Skeletal muscle tissue (tissue), 4 donors: ENCODE results near the gene NOTO. TPM values are rescaled to one million over a fixed set of nuclear protein-coding genes. Genes with fewer than 3 reads are reported as not detected.

ENCODE experiments used
- H3K27ac ChIP-seq: one replicate; pipeline ENCODE4 v1.7.0; 2013; ENCODE audit warnings: mild to moderate bottlenecking, low read depth, low read length, inconsistent platforms
- H3K27me3 ChIP-seq, 3 donors: one replicate each; pipeline ENCODE4 v1.7.0; 2013; ENCODE audit warnings: low read length in 3 of 3; ENCODE audit not compliant: control insufficient read depth in 3 of 3, insufficient read depth in 3 of 3
- H3K36me3 ChIP-seq, 3 donors: one replicate each; pipeline ENCODE4 v1.7.0; 2013; ENCODE audit warnings: low read length in 3 of 3; ENCODE audit not compliant: control insufficient read depth in 3 of 3, insufficient read depth in 3 of 3
- H3K4me1 ChIP-seq, 3 donors: one replicate each; pipeline ENCODE4 v1.7.0; 2013; ENCODE audit warnings: low read length in 3 of 3, mild to moderate bottlenecking in 3 of 3; ENCODE audit not compliant: control insufficient read depth in 3 of 3, insufficient read depth in 3 of 3
- H3K4me3 ChIP-seq, 3 donors: one replicate each; pipeline ENCODE4 v1.7.0; 2013; ENCODE audit warnings: low read length in 3 of 3
- H3K9ac ChIP-seq, 3 donors: one replicate each; pipeline ENCODE4 v1.7.0; 2013; ENCODE audit warnings: low read length in 3 of 3, mild to moderate bottlenecking in 3 of 3, moderate library complexity in 2 of 3, low read depth in 1 of 3
- H3K9me3 ChIP-seq, 3 donors: one replicate each; pipeline ENCODE4 v1.7.0; 2013; ENCODE audit warnings: low read length in 3 of 3; ENCODE audit not compliant: control insufficient read depth in 3 of 3
- total RNA-seq: library from RNA; depleted of rRNA; stranded (reverse); fragments of >200 nt; gene quantifications from one replicate; pipeline ENCODE4 v1.2.3, GENCODE V29; 2014
- donor health status: Osteomylitis.

NOTO gene
- total RNA-seq, 1 donor from 2014 or later, result not detected

DNA sequence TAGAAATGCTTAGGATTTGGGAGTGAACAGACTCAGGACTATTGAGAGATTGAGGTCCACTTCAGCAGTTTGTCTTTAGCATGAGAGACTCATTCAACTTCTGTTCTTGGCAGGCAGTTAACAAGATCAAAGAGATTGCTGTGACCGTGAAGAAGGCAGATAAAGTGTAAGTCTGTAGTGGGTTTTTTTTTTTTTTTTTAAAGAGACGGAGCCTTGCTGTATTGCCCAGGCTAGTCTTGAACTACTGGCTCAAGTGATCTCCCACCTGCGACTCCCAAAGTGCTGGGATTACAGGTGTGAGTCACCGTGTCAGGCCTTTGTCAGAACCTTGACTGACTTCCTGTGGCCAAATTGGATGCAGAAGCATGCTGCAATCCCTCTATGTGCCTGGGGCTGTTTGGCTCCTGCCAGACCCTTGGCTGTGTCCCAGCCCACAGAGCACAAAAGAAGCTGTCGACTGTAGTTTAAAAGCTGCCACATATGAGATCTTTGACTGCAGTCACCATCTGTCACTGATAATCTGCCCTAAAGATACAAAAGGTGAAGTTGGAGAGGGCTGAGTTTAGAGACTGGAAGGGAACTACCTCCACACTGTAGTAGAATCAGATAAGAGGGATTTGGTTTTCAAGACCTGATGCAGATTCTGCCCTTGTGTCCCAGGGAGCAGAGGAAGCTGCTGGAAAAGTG, 41.7 kb downstream of the NOTO start:
- Histone ChIP-seq H3K9ac (no peak overlapping the region), H3K27me3 (no peaks in the 10 kb centered on the region), H3K27ac (no peak overlapping the region), H3K36me3 (peaks cover 56 to 81% (median 66%) of the 10 kb centered on the region in 3 donors), H3K9me3 (no peaks in the 10 kb centered on the region), H3K4me3 (no peak overlapping the region), H3K4me1 (peaks cover 3 to 8% (median 3%) of the 10 kb centered on the region in 3 donors)

DNA sequence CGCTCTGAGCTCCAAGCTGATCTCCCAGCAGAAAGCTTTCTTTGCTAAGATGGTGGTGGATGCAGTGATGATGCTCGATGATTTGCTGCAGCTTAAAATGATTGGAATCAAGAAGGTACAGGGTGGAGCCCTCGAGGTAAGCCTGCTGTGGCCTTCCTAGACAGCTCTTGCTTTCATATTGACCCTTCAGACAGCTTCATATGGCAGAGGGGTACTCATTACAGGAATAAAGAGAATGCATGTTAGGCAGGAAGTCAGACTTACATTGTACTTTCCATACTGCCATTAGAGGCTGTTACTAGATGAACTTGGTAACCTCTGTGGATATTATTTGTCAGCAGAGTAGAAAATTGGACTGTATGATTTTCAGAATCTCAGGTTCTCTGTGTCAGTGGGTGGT, 42.2 kb downstream of the NOTO start:
- no peak overlapping the region for H3K9ac ChIP-seq
- H3K27ac ChIP-seq, result no peak overlapping the region
- H3K36me3 ChIP-seq, result peaks cover 58 to 81% (median 71%) of the 10 kb centered on the region in 3 donors
- no peak overlapping the region for H3K4me3 ChIP-seq
- no peaks in the 10 kb centered on the region for H3K9me3 ChIP-seq
- H3K27me3 ChIP-seq, result no peaks in the 10 kb centered on the region
- H3K4me1 ChIP-seq, result peaks cover 0 to 4% (median 0%) of the 10 kb centered on the region in 3 donors

DNA sequence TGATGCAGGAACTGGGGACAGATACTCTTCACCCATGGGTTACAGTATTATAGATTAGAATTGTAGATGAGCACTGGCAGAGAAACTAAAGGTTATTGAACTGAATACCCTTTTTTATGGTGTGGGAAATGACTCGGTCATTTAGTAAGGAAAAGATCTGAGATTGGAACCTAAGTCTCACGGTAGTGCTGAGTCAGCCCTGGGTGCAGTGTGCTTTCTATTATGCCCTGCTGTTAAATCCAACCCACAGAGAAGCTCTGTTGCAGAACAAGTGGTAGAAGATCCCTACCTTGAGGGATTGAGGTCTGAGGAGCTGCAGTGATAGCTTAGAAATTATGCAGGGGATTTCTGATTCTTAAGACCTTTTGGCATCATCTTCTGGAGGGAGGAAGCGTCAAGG, 44.5 kb downstream of the NOTO start:
- Histone ChIP-seq H3K4me3 (no peak overlapping the region), H3K36me3 (peaks cover 75 to 91% (median 88%) of the 10 kb centered on the region in 3 donors), H3K9me3 (no peaks in the 10 kb centered on the region), H3K9ac (no peak overlapping the region), H3K27ac (no peak overlapping the region), H3K27me3 (no peaks in the 10 kb centered on the region), H3K4me1 (peaks cover 0 to 12% (median 2%) of the 10 kb centered on the region in 3 donors)

DNA sequence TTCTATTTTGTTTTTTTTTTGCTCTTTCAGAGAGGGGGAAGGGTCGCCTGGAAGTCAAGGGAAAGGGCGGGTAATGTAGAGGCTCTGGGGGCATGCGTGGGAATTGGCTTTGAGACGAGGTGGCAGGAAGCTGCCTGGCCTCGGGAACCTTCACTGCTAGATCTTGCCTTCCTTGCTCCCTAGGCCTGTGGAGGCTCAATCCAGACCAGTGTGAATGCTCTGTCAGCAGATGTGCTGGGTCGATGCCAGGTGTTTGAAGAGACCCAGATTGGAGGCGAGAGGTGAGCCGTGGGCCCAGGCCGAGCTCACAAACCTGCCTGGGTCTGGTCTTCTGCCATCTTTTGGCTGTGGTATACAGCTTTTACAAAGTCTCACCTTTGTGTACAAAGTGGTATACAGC, 47.3 kb downstream of the NOTO start:
- peaks cover 81 to 93% (median 92%) of the 10 kb centered on the region in 3 donors for H3K36me3 ChIP-seq

DNA sequence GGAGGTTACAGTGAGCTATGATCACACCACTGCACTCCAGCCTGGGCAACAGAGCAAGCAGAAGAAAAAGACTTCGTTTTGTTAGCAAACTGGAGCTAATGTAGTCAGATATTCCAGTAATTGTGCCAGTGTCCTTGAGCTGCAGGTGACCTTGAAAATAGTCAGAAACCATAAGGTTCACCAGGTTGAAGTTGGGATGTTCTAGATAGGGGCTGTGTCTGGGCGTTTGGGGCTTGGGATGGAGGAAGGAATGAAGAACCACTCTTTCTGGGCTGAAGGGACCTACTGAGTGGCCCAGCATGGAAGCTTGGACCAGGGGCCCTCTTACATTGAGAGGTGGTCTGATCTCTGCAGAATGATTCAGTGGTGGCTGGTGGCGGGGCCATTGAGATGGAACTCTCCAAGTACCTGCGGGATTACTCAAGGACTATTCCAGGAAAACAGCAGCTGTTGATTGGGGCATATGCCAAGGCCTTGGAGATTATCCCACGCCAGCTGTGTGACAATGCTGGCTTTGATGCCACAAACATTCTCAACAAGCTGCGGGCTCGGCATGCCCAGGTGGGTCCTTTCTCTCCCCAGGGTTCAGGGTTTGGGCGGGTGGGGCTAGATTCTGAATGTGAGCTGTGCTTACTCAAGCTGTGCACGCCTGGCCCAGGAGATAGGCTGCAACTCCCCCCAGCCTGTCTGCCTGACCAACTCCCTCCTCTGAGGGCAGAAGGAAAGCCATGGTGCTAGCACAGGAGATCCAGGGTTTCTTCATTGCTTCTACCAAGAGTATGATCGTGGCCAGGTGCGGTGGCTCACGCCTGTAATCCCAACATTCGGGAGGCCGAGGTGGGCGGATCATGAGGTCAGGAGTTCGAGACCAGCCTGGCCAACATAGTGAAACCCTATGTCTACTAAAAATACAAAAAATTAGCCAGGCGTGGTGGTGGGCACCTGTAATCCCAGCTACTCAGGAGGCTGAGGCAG, 48.8 kb downstream of the NOTO start:
- H3K27ac ChIP-seq, result no peak overlapping the region
- H3K4me3 ChIP-seq, result no peak overlapping the region
- H3K9ac ChIP-seq, result no peak overlapping the region
- peaks cover 0 to 12% (median 2%) of the 10 kb centered on the region in 3 donors for H3K4me1 ChIP-seq
- H3K9me3 ChIP-seq, result no peaks in the 10 kb centered on the region
- no peaks in the 10 kb centered on the region for H3K27me3 ChIP-seq
- H3K36me3 ChIP-seq, result peaks cover 71 to 83% (median 81%) of the 10 kb centered on the region in 3 donors

More for the DNA sequence above, 47.3 kb downstream of the NOTO start:
- Histone ChIP-seq H3K9me3 (no peaks in the 10 kb centered on the region), H3K27me3 (no peaks in the 10 kb centered on the region), H3K27ac (no peak overlapping the region), H3K4me1 (peaks cover 0 to 12% (median 2%) of the 10 kb centered on the region in 3 donors), H3K4me3 (no peak overlapping the region), H3K9ac (no peak overlapping the region)

DNA sequence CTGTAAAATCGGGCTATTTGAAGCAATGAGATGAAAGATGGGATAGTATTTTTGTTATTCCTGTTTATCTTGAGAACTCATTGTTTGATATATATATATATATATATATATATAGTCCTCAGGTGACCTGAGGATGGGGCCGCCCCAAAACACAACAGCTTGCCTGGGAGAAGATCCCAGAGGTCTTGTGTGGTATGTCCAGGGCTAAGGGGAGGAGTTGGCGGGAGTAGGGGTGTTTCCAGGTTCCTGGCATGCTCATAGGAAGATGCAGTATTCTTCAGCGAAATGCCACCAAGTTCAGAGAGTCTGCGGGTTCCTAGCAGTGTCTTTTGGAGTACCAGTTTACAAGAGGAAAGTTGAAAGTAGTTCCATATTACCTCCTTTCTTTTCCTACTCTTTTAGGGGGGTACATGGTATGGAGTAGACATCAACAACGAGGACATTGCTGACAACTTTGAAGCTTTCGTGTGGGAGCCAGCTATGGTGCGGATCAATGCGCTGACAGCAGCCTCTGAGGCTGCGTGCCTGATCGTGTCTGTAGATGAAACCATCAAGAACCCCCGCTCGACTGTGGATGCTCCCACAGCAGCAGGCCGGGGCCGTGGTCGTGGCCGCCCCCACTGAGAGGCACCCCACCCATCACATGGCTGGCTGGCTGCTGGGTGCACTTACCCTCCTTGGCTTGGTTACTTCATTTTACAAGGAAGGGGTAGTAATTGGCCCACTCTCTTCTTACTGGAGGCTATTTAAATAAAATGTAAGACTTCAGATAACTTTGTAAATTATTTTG, 50.1 kb downstream of the NOTO start:
- no peak overlapping the region for H3K4me3 ChIP-seq
- peaks cover 0 to 12% (median 2%) of the 10 kb centered on the region in 3 donors for H3K4me1 ChIP-seq
- H3K9ac ChIP-seq, result no peak overlapping the region
- peaks cover 59 to 70% (median 69%) of the 10 kb centered on the region in 3 donors for H3K36me3 ChIP-seq
- no peaks in the 10 kb centered on the region for H3K9me3 ChIP-seq
- H3K27me3 ChIP-seq, result no peaks in the 10 kb centered on the region
- H3K27ac ChIP-seq, result no peak overlapping the region

DNA sequence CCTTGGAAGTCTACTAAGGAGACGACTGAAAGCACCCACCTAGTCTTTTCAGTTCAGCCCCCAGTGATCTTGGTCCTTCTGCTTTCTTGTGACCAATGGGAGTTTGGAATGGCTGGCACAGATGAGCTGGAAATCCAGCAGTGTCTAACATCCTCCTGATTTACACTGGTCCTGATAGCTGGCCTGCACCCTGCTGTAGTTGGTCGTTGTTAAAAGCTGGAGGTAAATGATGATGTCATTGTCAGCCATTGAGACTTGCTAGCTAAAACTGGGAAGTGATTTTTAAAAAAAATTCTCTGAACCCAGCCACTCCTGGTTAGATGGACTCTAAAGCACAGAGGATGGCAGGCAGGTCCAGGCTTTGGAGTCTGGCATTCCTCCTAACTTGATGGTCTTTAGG, 51.0 kb downstream of the NOTO start:
- no peak overlapping the region for H3K27ac ChIP-seq
- no peaks in the 10 kb centered on the region for H3K27me3 ChIP-seq
- H3K9me3 ChIP-seq, result no peaks in the 10 kb centered on the region
- no peak overlapping the region for H3K9ac ChIP-seq
- H3K4me1 ChIP-seq, result peaks cover 0 to 12% (median 2%) of the 10 kb centered on the region in 3 donors
- H3K4me3 ChIP-seq, result no peak overlapping the region
- peaks cover 52 to 62% (median 61%) of the 10 kb centered on the region in 3 donors for H3K36me3 ChIP-seq

DNA sequence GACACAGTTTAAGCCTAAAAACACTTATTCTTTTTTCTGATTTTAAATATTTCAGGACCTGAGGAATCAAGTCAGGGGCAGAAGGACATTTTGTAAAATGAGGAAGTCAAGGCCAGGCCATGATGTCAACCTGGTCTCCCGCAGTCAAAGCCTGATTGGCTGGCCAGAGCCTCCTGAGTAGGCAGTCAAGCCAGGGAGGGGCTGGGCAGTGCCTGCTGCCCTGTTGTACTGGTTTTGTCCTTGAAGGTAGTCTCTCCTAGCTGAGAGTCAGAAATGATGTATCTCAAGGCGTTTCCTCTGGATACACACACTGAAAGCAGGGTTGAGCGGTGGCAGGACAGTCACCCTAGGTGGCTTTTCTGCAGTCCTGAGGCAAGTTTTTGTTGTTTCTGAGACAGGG, 51.5 kb downstream of the NOTO start:
- H3K36me3 ChIP-seq, result peaks cover 47 to 57% (median 56%) of the 10 kb centered on the region in 3 donors

DNA sequence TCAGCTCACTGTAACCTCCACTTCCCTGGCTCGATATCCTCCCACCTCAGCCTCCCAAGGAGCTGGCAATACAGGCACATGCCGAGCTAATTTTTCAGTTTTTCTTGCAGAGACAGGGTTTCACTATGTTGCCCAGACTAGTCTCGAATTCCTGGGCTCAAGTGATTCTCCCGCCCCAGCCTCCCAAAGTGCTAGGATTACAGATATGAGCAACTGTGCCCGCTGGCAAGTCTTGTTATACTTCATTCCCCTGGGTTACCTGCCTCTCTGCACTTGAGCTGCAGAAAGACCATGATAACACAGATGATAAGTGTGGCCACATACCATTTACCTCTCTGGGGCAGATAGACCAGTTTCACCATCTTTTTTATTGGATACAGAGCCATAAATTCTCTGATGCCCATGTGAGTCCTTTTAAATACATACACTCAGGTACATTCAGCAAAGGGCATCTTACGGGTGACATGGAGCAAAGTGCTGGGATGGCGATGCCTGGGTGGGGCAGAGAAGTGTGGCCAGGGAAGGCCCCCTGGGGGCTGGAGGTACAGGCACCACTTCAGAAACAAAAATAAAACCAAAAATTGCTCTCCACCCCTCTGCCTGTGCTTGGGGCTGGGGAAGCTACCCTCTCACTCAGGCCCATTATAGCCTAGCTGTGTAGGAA, 52.1 kb downstream of the NOTO start:
- H3K36me3 ChIP-seq, result peaks cover 44 to 52% (median 50%) of the 10 kb centered on the region in 3 donors

More for the DNA sequence above, 51.5 kb downstream of the NOTO start:
- no peaks in the 10 kb centered on the region for H3K9me3 ChIP-seq
- H3K27me3 ChIP-seq, result no peaks in the 10 kb centered on the region
- peaks cover 0 to 12% (median 2%) of the 10 kb centered on the region in 3 donors for H3K4me1 ChIP-seq
- no peak overlapping the region for H3K4me3 ChIP-seq
- no peak overlapping the region for H3K27ac ChIP-seq
- H3K9ac ChIP-seq, result no peak overlapping the region

More for the DNA sequence above, 52.1 kb downstream of the NOTO start:
- Histone ChIP-seq H3K9ac (no peak overlapping the region), H3K4me3 (no peak overlapping the region), H3K27me3 (no peaks in the 10 kb centered on the region), H3K4me1 (peaks cover 0 to 12% (median 2%) of the 10 kb centered on the region in 3 donors), H3K9me3 (no peaks in the 10 kb centered on the region), H3K27ac (no peak overlapping the region)
